ENCODE data around the gene FAM170B. TPM values are rescaled to one million over a fixed set of nuclear protein-coding genes. Genes with fewer than 3 reads are reported as not detected.

The FAM170B gene
- total and polyA plus RNA-seq, 8 donors: not detected

DNA sequence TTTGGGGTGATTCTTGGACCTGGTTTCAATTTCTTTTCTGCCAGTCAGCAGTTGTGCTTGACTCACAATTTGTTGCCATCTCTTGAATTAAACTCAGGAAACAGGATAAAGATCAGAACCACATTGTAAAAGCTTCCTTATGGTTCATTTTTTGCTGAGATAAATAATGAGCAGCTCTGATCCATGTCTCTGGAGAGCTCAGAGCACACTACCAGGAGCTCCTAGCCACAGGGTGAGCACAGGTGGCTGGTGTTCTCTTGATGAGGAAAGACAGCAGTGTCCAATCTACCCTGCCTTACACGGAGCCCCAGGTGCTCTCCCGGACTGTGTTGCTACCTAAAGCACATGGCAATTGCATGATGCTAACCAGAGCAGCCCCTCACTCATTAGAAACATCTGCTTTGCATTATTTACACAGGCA, 17.2 kb upstream of the FAM170B start:
- peaks cover 0 to 18% (median 9%) of the 10 kb centered on the region in 4 donors for H3K9me3 ChIP-seq
- no peak overlapping the region for H3K27ac ChIP-seq
- WGBS, 5 donors: 30 to 63% (median 53%) methylated on average over 2 of the region's 2 CpGs
- H3K36me3 ChIP-seq: no peaks in the 10 kb centered on the region
- H3K27me3 ChIP-seq: peaks cover 0 to 7% (median 0%) of the 10 kb centered on the region in 3 donors
- intact Hi-C loops (cut with DNase I; ENCODE audit: low total_unique reads): no loop called here
- H3K4me3 ChIP-seq: no peak overlapping the region
- H3K4me1 ChIP-seq: no peaks in the 10 kb centered on the region
- TF ChIP-seq POLR2AphosphoS5 (IDR thresholded peaks at IDR 0.05) (no peak), EP300 (IDR thresholded peaks at IDR 0.05) (no peak), POLR2A (IDR thresholded peaks at IDR 0.05) (no peak)
- TF ChIP-seq, protein P1, sequence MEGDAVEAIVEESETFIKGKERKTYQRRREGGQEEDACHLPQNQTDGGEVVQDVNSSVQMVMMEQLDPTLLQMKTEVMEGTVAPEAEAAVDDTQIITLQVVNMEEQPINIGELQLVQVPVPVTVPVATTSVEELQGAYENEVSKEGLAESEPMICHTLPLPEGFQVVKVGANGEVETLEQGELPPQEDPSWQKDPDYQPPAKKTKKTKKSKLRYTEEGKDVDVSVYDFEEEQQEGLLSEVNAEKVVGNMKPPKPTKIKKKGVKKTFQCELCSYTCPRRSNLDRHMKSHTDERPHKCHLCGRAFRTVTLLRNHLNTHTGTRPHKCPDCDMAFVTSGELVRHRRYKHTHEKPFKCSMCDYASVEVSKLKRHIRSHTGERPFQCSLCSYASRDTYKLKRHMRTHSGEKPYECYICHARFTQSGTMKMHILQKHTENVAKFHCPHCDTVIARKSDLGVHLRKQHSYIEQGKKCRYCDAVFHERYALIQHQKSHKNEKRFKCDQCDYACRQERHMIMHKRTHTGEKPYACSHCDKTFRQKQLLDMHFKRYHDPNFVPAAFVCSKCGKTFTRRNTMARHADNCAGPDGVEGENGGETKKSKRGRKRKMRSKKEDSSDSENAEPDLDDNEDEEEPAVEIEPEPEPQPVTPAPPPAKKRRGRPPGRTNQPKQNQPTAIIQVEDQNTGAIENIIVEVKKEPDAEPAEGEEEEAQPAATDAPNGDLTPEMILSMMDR (IDR thresholded peaks at IDR 0.05): no peak
- DNase-seq: no peak

DNA sequence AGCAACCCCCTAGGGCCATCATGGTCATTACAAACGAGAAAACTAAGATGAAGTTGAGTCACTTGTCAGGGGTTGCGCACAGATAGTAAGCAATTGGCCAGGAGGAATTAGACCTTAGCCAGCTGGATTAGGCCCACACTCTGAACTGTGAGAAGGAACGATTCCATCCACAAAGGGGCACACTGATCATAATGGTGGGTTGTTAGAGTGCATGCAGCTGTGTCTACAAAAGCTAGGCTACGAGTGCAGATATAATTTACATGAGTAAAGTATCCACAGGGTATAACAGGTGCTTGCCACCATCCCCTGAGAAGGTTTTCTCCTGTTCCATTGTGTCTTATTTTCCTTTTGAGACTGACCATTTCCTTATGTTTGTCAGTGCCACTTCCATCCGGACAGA, 16.6 kb upstream of the FAM170B start:
- 54 to 77% (median 72%) methylated on average over 5 of the region's 5 CpGs for WGBS, 5 donors
- Histone ChIP-seq H3K9me3 (peaks cover 0 to 18% (median 9%) of the 10 kb centered on the region in 4 donors), H3K4me3 (no peak overlapping the region), H3K27ac (no peak overlapping the region), H3K27me3 (peaks cover 0 to 7% (median 0%) of the 10 kb centered on the region in 3 donors), H3K36me3 (no peaks in the 10 kb centered on the region), H3K4me1 (no peaks in the 10 kb centered on the region)
- TF ChIP-seq EP300 (IDR thresholded peaks at IDR 0.05): no peak
- TF ChIP-seq POLR2A (IDR thresholded peaks at IDR 0.05): no peak
- TF ChIP-seq POLR2AphosphoS5 (IDR thresholded peaks at IDR 0.05): no peak
- TF ChIP-seq, protein P1 (IDR thresholded peaks at IDR 0.05): no peak
- intact Hi-C loops (cut with DNase I; ENCODE audit: low total_unique reads): no loop called here
- no peak for DNase-seq

DNA sequence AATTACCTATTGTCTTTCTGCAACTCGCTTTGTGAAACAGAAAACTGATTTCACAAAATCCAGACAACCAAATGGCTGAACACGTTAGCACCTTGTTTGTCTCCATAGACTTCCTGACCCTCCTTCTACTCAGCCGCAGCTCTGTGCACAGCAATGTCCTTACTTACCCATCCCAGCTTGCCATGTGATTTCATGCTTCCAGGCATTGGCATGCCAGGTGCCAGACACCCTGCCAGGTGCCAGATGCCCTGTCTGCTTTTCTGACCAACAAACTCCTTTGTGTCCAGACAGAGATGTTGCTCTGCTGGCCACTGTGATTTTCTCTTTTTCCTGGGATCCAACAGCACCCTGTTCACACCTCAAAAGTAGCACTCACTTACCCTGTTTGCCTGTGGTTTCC, 16.1 kb upstream of the FAM170B start:
- TF ChIP-seq EP300 (IDR thresholded peaks at IDR 0.05) (no peak), POLR2AphosphoS5 (IDR thresholded peaks at IDR 0.05) (no peak), POLR2A (IDR thresholded peaks at IDR 0.05) (no peak)
- TF ChIP-seq, protein P1 (IDR thresholded peaks at IDR 0.05): no peak
- 73 to 86% (median 80%) methylated on average over 3 of the region's 3 CpGs for WGBS, 5 donors
- H3K27me3 ChIP-seq: peaks cover 0 to 7% (median 0%) of the 10 kb centered on the region in 3 donors
- H3K4me3 ChIP-seq: no peak overlapping the region
- DNase-seq: no peak
- intact Hi-C loops (cut with DNase I; ENCODE audit: low total_unique reads): no loop called here
- H3K4me1 ChIP-seq: no peaks in the 10 kb centered on the region
- peaks cover 0 to 18% (median 9%) of the 10 kb centered on the region in 4 donors for H3K9me3 ChIP-seq
- no peak overlapping the region for H3K27ac ChIP-seq
- no peaks in the 10 kb centered on the region for H3K36me3 ChIP-seq

DNA sequence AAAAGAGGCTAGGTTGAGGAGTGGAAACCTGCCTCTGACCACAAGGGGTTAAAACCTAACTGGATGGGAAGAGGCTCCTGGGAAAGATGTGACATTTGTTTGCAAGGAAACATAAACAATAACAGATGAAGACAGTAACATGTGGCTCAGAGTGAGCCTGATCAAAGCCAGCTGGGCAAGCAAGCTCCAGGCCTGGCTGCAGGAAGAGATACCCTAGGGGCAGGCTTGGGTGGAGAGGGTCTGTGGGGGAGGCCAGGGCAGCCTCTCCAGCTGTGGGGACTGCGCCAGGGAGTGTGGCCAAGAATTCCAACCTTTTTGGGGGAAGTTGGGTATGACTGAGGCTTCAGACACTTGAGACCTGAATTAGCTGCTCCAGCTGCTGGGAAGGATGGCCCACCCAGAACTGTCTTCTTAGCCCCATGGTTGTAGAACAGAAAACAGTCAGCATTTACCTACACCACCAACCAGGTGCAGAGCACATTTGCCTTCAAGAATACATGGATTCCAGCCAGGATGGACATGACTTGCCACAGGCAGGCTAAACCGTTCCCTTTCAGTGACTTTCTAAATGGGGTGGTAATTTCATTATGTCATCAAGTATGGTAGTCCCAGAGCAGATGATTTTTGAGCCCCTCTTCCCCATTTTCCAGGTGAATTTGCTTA, 10.4 kb upstream of the FAM170B start:
- intact Hi-C loops (cut with DNase I; ENCODE audit: low total_unique reads): no loop called here
- WGBS, 5 donors: 68 to 85% (median 78%) methylated on average over 2 of the region's 2 CpGs
- Histone ChIP-seq H3K36me3 (no peaks in the 10 kb centered on the region), H3K27ac (no peak overlapping the region), H3K9me3 (peaks cover 0 to 18% (median 9%) of the 10 kb centered on the region in 4 donors), H3K27me3 (no peaks in the 10 kb centered on the region), H3K4me3 (no peak overlapping the region), H3K4me1 (peaks cover 0 to 6% (median 3%) of the 10 kb centered on the region in 4 donors)
- no peak for TF ChIP-seq POLR2AphosphoS5 (IDR thresholded peaks at IDR 0.05)
- TF ChIP-seq, protein P1 (IDR thresholded peaks at IDR 0.05): no peak
- DNase-seq: peak in 1 of 2 donors; percentile 45
